ENCODE results near the gene LYPLA2.
A peak's percentile ranks its signal among the peaks of the same experiment; 100 is the strongest.
"Not testable (repeated sequence)": the region's sequence is repeated elsewhere in the genome, so short reads cannot be mapped to it uniquely, and the experiment has no call there.

LYPLA2 gene

DNA sequence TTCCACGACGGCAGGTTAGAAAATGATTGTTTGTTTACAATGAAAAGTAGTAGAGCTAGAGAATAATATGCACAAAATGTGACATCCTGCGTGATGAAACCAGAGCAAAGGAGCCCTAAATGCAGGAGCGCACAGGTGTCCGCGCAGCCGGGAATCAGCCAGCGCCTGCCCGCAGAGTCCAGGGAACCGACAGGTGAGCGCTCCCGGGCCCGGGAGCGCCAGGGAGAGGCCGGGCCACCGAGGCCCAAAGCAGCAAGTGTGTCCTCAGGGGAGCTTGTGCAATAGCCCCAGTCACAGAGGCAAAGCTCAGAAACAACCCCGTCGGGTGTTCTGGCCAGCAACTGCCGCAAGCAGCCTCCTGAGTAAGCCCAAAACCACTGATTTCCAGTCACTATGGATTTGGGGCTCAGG is 10.4 kb downstream of the LYPLA2 start:
- DNase-seq (ENCODE audit: low spot score): no peak

DNA sequence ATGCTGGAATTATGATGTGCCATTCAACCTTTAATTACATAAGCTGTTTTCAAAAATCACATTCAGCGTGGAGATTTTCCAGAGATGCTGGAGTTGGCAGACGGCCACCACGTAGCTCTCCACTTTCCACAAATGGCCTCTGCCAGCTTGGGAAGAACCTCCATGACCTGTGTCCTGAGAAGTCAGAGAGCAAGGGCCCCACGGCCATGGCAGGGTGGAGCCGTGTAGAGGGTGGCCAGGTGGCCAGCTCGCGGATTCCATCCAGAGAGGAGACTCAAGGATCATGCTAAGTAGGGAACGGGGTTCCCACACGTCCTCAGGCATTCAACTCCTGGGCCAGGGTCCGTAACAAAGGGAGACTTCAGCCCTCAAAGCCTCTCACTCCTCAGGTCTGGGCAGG is 10.9 kb downstream of the LYPLA2 start:
- DNase-seq (ENCODE audit: low spot score): no peak

DNA sequence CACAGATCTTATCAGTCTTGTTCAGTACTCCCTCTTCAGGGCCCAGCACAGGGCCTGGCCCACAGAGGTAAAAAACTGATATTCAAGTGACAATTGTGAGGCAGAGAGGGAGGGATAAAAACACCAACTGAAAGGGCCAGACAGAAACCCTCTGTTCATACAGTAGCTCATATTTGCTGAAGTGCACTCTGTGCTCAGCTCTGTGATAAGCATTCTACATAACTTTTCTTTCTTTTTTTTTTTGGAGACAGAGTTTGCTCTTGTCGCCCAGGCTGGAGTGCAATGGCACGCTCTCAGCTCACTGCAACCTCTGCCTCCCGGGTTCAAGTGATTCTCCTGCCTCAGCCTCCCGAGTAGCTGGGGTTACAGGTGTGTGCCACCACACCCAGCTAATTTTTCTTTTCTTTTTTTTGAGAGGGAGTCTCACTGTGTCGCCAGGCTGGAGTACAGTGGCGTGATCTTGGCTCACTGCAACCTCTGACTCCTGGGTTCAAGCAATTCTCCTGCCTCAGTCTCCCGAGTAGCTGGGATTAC is 11.9 kb downstream of the LYPLA2 start:
- DNase-seq (ENCODE audit: low spot score): not testable (repeated sequence)

DNA sequence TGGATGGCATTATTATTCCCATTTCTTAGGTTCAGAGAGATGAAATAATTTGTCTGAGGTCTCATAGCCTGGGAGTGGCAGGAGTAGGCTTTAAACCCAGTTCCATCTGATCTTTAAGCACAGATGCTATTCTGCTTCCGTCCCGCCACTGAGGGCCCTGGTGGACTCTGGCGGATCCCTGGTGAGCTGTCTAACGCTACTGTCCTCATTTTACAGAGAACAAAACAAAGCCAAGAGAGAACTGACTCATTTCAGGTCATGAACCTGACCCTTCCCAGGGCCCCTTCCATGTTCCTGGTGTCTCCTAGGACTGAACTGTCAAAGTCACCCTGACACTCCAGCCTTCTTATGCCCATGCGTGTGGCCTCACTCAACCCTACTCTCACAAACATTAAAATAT is 12.7 kb downstream of the LYPLA2 start:
- no peak for DNase-seq (ENCODE audit: low spot score)

DNA sequence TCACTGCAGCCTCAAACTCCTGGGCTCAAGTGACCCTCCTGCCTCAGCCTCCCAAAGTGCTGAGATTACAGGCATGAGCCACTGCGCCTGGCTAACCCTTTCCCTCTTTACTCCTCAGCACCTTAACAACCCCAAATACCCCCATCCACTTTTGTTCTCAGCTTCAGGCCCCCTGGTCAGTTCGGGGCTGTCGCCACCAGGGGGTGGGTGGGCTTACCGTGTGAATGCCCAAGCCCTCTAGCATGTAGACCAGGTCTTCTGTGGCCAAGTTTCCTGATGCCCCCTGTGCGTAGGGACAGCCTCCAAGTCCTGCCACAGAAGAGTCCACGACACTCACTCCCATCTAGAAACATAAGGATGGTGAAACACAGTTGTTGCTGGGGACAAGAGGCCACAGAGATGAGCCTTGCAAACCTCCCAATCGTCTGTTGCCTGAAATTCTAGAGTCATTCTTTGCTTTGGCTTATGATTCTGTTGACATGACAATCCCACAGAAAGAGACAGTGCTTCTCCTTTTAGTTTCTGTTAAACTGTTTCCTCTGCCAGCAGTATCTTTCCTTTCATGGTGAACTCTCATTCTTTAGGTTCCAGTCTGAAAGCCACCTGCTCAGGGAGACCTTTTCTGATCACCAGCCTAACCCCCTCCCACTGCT is 13.4 kb downstream of the LYPLA2 start:
- DNase-seq (ENCODE audit: low spot score): no peak

DNA sequence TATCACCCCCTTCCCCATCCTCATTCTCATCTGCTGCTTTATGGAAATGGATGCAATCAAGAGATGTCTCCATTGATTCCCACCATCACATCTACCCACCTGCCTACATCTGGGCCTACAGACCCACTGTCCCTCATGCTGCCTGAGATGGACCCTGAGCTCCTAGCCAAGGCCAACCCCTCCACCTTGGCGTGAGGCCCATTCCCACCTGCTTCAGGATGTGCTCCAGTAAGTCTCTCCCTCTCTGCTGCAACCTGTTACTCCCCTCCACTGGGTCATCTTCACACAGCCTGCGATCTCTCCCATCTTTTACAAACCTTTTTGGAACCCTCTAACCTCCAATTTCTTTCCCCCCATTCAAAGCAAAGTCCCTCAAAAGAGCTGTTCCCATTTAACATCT is 14.1 kb downstream of the LYPLA2 start:
- DNase-seq (ENCODE audit: low spot score): no peak

DNA sequence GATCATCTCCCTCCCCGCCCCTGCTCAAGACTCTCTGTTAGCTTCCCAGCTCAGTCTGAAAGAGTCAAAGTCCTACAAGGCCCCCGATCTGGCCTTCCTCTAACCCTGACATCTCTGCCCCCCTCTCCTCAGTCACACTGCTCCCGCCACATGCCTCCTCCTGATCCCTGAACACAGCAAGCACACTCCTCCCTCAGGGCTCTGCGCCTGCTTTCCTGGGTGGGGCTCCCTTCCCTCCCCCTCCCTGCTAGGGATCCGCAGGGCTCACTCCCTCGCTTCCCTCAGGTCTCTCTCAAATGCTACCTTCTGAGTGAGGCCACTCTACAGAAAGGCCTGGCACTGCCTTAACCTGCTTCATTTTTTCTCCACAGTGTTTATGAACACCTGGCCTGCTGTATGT is 15.3 kb downstream of the LYPLA2 start:
- no peak for DNase-seq (ENCODE audit: low spot score)

DNA sequence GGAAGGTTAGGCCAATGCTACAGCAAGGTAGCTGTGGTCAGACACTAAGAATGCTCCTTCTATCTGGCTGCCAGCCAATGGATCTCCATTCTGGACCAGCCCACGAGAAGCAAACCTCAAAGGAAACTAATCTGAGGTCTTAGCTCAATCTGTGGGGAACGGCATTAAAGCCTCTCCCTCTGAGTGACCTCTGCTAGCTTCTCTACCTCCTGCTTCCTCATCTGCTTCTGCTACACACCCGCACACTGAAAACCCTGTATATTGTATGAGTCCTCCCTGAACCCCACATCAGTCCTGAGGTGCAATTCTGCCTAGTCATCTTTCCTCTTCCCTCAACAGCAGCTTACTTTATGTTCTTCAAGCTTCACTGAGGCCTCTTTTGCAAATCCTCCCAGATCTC is 16.5 kb downstream of the LYPLA2 start:
- no peak for DNase-seq (ENCODE audit: low spot score)

DNA sequence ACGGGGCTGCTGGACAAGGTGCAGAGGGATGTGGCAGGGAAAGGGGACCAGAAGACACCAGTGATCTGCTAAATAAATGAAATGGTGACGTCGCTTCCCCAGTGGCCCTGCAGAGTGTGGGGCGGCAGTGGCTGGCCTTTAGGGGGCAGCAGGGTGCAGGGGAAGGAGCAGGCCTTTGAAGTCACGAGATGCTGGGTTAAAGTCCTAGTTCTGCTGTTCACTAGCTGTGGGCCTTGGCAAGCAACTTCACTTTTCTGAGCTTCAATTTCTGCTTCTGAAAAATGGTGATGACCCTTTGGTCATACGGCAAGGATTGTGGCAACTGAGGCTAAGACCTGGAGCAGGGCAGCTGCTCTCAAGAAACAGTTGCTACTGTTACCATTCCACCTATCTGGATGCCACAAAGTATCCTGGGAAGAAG is 18.8 kb downstream of the LYPLA2 start:
- peak; percentile 82 for DNase-seq (ENCODE audit: low spot score)

DNA sequence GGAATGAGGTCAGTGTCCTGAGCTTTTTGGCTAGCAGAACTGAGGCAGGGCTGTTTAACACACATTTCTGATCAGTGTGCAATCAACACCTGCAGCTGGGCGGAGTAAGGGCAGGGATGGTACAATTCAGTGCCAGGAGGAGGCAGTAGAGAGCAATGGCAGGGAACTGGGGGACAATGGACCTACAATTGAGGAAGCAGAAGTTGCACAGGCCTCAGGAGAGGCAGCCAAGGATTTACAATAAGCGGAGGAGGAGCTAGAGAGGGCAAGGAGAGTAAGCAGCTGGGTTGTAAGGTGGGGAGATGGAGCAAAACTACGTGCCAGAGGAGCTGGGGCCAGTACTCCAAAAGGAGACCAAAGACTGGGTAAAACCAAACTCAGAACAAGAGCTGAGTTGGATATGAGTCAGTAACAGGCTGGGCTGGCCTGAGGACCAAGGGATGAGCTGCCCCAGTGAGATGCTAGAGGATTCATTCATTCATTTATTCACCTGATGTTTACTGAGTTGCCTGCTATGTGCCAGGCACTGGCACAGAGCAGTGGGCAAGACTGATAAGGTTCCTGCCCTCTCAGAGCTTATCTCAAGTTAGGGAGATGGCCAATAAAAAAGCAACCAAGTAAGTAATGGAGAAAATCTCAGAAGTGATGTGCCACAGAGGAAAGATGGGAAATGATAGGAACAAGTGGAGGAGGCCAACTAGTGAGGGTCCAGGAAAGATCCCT is 20.0 kb downstream of the LYPLA2 start:
- peak; percentile 44 for DNase-seq (ENCODE audit: low spot score)

DNA sequence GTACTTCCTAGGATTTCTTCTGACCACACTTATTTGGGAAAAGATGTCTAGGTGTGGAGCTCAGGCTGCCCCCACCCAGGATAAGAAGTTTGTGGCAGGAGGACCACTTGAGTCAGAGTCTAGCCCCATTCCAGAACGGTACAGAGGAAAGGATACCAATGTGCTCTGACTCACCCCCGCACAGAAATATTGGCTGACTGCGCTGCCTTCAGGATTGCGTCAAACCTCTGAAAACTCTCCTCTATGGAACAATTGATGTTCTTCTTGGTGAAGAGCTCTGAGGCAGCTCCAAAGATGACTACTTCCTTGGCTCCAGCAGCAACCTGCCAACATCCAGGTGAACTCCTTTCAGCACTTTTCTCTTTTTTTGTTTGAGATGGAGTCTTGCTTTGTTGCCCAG is 23.1 kb downstream of the LYPLA2 start:
- DNase-seq (ENCODE audit: low spot score): no peak

DNA sequence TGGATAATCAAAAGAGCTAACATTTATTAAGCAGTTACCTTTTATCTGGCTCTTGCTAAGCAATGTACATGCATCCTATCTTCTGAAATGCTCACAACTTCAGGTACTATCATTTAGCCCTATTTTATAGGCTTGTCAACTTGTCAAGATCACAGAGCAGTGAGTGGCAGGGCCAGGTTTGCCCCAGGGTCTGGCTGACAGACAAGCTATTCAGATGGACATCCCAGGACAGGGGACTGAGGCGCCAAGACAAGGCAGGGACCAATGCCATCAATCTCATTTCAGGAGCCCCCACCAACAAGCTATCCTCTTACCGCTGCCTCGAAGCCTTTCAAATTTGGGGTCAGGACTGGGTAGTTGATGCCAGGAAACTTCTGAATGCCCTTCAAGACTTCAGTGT is 25.4 kb downstream of the LYPLA2 start:
- DNase-seq (ENCODE audit: low spot score): no peak

DNA sequence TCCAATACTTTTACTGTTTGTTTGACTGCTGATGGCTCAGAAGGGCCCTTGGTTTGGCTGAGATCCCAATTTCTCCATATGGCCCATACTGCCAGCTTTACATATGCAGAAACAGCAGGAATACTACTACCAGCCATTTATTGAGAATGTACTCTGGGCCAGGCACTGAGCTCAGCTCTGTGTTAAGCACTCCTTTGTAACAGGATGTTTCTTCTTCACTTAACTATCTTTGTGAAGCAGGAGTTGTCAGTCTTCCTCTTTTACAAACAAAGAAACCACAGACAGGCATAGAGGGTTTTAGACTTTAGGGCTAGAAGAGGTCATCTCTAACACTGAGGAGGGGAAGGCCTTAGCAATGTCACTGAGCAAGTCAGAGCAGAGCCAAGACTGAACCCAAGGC is 26.0 kb downstream of the LYPLA2 start:
- no peak for DNase-seq (ENCODE audit: low spot score)

DNA sequence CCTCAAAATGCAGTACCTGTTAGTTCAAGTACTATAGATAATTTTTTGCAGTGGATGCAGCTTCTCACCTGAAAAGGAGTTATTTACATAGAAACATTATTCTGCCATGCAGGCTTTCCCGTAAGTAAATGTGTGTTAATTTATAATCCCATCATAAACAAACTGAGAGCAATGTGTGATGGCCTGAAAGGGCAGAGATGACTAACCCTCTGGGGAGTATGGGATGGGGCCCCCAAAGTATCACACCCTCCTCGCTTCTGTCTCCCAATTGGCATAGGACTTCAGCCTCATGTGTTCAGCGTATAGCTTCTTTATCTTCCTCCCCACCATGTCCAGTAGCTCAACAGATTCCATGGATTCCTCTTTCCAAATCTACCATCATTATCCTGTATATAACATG is 26.7 kb downstream of the LYPLA2 start:
- DNase-seq (ENCODE audit: low spot score): no peak

DNA sequence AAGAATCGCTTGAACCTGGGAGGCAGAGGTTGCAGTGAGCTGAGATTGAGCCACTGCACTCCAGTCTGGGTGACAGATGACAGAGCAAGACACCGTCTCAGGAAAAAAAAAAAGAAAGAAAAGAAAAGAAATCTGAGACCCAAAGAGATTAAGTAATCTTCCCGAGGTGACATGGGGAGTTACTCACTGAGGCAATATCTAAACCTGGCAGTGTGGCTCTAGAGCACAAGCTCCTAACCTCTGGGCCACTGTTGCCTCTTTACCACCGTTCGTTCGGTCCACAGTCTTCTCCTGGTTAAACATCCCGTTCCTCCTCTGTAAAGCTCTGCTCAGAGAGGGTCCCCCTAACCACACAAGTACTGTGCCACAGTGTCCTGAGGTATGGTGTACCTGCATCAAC is 32.8 kb downstream of the LYPLA2 start:
- no peak for DNase-seq (ENCODE audit: low spot score)

DNA sequence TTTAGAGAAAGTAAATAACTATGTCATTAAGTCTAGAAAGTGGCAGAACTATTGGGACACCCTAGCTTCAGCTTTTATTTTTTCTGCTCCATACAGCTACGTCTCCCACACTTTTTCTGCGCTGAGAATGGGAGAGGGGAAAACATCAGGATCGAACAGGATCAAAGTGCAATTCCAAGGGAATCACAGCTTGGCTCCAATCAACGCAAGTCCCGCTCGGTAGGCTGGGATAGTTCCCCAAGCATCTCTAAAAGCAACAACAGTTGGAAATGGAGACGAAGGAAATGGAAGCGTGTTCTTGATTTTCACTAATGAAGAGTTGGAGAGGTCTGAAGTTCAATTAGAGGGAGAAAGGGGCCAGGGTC is 33.7 kb downstream of the LYPLA2 start:
- no peak for DNase-seq (ENCODE audit: low spot score)

DNA sequence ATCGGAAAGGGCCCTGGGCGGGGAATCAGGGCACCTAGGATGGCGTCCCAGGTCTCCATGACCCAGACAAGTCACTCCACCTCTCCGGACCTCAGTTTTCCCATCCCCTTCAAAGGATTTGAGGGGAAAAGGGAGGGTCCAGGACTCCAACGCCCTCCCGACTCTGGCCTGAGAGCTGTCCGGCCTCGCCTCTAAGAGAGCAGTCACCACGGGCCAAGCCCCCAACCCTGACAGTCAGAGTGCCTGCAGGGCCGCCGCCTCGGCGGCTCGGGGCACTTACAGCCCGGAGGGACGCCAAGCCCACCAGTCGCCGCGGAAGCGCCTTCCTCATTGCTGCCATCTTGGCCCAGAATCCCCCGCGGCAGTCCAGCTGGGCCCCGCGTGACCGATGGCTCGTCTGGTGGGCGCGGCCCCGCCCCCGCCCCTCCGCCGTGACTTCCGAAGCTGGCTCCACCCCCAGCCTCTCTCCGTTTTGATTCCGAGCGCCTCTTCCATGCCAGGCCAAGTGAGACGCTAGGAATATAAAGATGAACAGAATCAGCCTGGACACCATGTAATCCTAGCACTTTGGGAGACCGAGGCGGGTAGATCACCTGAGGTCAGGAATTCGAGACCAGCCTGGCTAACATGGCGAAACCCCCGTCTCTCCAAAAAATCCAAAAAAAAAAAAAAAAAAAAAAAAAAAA is 34.3 kb downstream of the LYPLA2 start, which contains the start of gene HMGCL:
TSS of gene HMGCL (minus strand) at position 354 of the 686 bp plus-strand sequence. CDS start at position 340, 14 bp downstream.
- DNase-seq (ENCODE audit: low spot score): peak; percentile 86

DNA sequence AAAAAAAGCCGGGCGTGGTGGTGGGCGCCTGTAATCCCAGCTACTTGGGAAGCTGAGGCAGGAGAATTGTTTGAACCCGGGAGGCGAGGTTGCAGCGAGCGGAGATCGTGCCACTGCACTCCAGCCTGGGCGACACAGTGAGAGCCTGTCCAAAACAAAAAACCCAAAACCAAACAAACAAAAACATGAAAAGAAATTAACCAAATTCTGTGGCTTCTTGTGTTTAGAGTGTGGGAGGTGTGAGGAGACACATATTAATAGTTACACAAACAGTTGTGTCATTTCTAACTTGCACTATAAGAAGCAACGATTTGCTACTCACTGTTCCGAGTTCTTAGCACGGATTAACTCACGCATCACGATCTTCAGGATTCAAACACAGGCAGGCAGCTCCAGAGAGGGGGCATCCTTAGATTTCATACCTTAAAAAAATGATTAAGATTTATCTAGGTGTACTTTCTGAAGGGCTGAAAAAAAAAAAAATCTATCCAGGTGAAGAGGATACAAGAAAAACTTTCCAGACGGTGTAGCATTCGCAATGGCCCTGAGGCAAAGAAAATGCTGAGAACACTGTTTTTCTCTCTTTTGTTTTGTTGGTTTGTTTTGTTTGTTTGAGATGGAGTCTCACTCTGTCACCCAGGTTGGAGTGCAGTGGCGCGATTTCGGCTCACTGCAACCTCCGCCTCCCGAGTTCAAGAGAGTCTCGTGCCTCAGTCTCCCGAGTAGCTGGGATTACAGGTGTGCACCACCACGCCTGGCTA is 35.0 kb downstream of the LYPLA2 start:
- DNase-seq (ENCODE audit: low spot score): no peak

DNA sequence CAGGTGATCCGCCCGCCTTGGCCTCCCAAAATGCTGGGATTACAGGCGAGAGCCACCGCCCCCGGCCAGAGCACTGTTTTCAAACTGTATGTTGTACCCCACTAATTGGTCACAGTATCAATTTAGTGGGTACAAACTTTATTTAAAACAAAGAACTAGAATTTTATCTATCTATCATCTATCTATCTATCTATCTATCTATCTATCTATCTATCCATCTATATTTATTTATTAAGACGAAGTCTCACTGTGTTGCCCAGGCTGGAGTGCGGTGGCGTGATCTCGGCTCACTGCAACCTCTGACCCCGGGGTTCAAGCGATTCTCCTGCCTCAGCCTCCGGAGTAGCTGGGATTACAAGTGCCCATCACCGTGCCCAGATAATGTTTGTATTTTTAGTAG is 35.6 kb downstream of the LYPLA2 start:
- DNase-seq (ENCODE audit: low spot score): not testable (repeated sequence)

DNA sequence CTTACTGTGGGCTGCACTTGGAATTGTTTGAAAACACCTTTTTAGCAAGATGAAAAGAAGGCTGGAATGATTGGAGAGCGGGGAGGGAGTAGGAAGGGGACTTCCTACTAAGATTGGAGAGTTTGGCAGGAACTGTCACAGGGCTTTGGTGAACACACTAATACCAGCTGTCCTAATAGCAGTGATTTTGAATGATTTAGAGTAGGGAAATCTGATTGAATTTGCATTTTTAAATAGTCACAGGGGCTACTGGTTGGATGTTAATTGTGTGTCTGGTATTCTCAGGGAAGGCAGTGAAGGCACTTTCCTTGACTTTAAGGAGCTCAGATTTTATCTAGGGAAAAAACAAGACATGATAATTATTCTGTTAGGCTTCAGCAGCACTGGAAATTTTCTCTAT is 36.8 kb downstream of the LYPLA2 start:
- DNase-seq (ENCODE audit: low spot score): no peak

DNA sequence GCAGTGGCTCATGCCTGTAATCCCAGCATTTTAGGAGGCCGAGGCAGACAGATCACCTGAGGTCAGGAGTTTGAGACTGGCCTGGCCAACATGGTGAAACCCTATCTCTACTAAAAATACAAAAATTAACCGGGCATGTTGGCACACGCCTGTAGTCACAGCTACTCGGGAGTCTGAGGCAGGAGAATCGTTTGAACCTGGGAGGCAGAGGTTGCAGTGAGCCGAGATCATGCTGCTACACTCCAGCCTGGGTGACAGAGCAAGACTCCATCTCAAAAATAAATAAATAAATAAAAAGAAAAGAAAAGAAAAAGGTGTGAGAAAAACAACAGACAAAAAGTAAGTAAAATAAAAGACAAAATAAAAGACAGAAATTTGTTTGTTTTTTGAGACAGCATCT is 43.2 kb downstream of the LYPLA2 start:
- DNase-seq (ENCODE audit: low spot score): not testable (repeated sequence)

DNA sequence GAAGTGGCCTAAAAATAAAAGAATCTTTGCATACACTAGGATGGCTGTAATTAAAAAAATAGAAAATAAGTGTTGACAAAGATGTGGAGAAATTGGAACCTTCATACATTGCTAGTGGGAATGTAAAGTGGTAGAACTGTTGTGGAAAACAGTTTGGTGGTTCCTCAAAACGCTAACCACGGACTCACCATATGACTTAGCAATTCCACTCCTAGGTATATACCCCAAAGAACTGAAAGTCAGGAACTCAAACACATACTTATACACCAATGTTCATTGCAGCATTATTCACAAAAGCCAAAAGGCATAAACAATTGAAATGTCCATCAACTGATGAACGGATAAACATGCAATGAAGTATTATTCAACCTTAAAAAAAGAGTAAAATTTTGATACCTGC is 45.1 kb downstream of the LYPLA2 start:
- no peak for DNase-seq (ENCODE audit: low spot score)
